Neural cell (in vitro differentiated cells): ENCODE data around the gene FLACC1. TPM values are rescaled to one million over a fixed set of nuclear protein-coding genes. Genes with fewer than 3 reads are reported as not detected.

Experiments used
- H2AFZ ChIP-seq: fragments of 200-600, 300-800 bp; sonication (generic), shearing (Covaris generic); 2 replicates; pipeline ENCODE4 v1.6.0; 2014; ENCODE audit warnings: low read depth, mild to moderate bottlenecking, antibody characterized with exemption, low read length, moderate library complexity
- H3F3A ChIP-seq: fragments of 200-600 bp; shearing (Covaris generic); 2 replicates; pipeline ENCODE4 v1.6.1; 2016; ENCODE audit warnings: mild to moderate bottlenecking, moderate library complexity, mixed read lengths, antibody characterized with exemption, low read length; ENCODE audit not compliant: insufficient read depth, poor library complexity, severe bottlenecking
- H3K27ac ChIP-seq: fragments of 200-600, 300-800 bp; sonication (generic), shearing (Covaris generic); 2 replicates; pipeline ENCODE4 v1.5.1; 2014; ENCODE audit warnings: mild to moderate bottlenecking, low read length, moderate library complexity
- H3K27me3 ChIP-seq: fragments of 300-800, 200-600 bp; sonication (generic), shearing (Covaris generic); 2 replicates; pipeline ENCODE4 v1.6.0; 2014; ENCODE audit warnings: mild to moderate bottlenecking, low read depth, low read length, moderate library complexity; ENCODE audit not compliant: insufficient read depth
- H3K36me3 ChIP-seq: fragments of 300-800, 200-600 bp; sonication (generic), shearing (Covaris generic); 2 replicates; pipeline ENCODE4 v1.5.1; 2014; ENCODE audit warnings: mild to moderate bottlenecking, antibody characterized with exemption, low read length, moderate library complexity; ENCODE audit not compliant: insufficient read depth
- H3K4me2 ChIP-seq: fragments of 300-800, 200-600 bp; sonication (generic), shearing (Covaris generic); 2 replicates; pipeline ENCODE4 v1.6.0; 2014; ENCODE audit warnings: mild to moderate bottlenecking, low read length
- H3K4me3 ChIP-seq: fragments of 300-800, 200-600 bp; sonication (generic), shearing (Covaris generic); 2 replicates; pipeline ENCODE4 v1.5.1; 2014; ENCODE audit warnings: mild to moderate bottlenecking, low read length, moderate library complexity
- H3K79me2 ChIP-seq: fragments of 200-600 bp; shearing (Covaris generic); replicated peaks from 2 replicates; pipeline ENCODE4 v1.6.0; 2014; ENCODE audit warnings: mild to moderate bottlenecking, low read length, moderate library complexity; ENCODE audit not compliant: insufficient read depth
- H3K9ac ChIP-seq: fragments of 300-800, 200-600 bp; sonication (generic), shearing (Covaris generic); 2 replicates; pipeline ENCODE4 v1.6.1; 2016; ENCODE audit warnings: mild to moderate bottlenecking, low read length, mixed read lengths
- H3K9me2 ChIP-seq: fragments of 200-600 bp; shearing (Covaris generic); 2 replicates; pipeline ENCODE4 v1.6.1; 2016; ENCODE audit warnings: mild to moderate bottlenecking, low read length, mixed read lengths; ENCODE audit not compliant: insufficient read depth
- H3K9me3 ChIP-seq: fragments of 200-600, 300-800 bp; sonication (generic), shearing (Covaris generic); 2 replicates; pipeline ENCODE4 v1.6.1; 2016; ENCODE audit warnings: mild to moderate bottlenecking, mixed run types, low read length, moderate library complexity, mixed read lengths
- H4K20me1 ChIP-seq: fragments of 200-600 bp; shearing (Covaris generic); 2 replicates; pipeline ENCODE4 v1.6.1; 2016; ENCODE audit warnings: mild to moderate bottlenecking, mixed run types; ENCODE audit not compliant: insufficient read depth
- EP300 ChIP-seq: fragments of 450-650 bp; conservative IDR thresholded peaks from 2 replicates; pipeline ENCODE4 v1.6.1; 2014; ENCODE audit warnings: antibody characterized with exemption, mild to moderate bottlenecking, moderate library complexity; ENCODE audit not compliant: poor library complexity, severe bottlenecking
- EZH2 ChIP-seq: fragments of 200-600, 300-800 bp; shearing (Covaris generic), sonication (generic); IDR thresholded peaks from 2 replicates; pipeline ENCODE4 v1.6.1; 2014; ENCODE audit warnings: antibody characterized with exemption, low read length, borderline replicate concordance, mild to moderate bottlenecking; ENCODE audit not compliant: insufficient read depth, poor library complexity, severe bottlenecking
- MXI1 ChIP-seq: fragments of 450-650 bp; conservative IDR thresholded peaks from 2 replicates; pipeline ENCODE4 v1.6.1; 2014; ENCODE audit warnings: antibody characterized with exemption, mild to moderate bottlenecking; ENCODE audit not compliant: poor library complexity, severe bottlenecking
- POLR2AphosphoS5 ChIP-seq: IDR thresholded peaks from 2 replicates; pipeline ENCODE4 v1.6.1; 2012
- RAD21 ChIP-seq: fragments of 450-650 bp; conservative IDR thresholded peaks from 2 replicates; pipeline ENCODE4 v1.6.1; 2014; ENCODE audit warnings: antibody characterized with exemption, mild to moderate bottlenecking, moderate library complexity
- SMC3 ChIP-seq: fragments of 450-650 bp; conservative IDR thresholded peaks from 2 replicates; pipeline ENCODE4 v1.6.1; 2014; ENCODE audit warnings: antibody characterized with exemption, mild to moderate bottlenecking, moderate library complexity; ENCODE audit not compliant: poor library complexity
- TAF1 ChIP-seq: IDR thresholded peaks from 2 replicates; pipeline ENCODE4 v1.6.1; 2012; ENCODE audit warnings: low read depth
- polyA plus RNA-seq: library from polyadenylated mRNA; depleted of rRNA; stranded (reverse); fragments of >200 nt; gene quantifications from 2 replicates; pipeline ENCODE4 v1.2.3, GENCODE V29; 2014
- TF ChIP-seq, protein P1 (sequence below): fragments of 450-650 bp; IDR thresholded peaks from 2 replicates; pipeline ENCODE4 v1.5.1; 2014; ENCODE audit warnings: antibody characterized with exemption, mild to moderate bottlenecking, moderate library complexity; ENCODE audit not compliant: poor library complexity, severe bottlenecking
- TF ChIP-seq, protein P2 (sequence below): IDR thresholded peaks from 2 replicates; pipeline ENCODE4 v1.6.1; 2012; ENCODE audit warnings: borderline replicate concordance

FLACC1 gene
- polyA plus RNA-seq, 1 donor from 2014 or later, result 1.8 TPM

DNA sequence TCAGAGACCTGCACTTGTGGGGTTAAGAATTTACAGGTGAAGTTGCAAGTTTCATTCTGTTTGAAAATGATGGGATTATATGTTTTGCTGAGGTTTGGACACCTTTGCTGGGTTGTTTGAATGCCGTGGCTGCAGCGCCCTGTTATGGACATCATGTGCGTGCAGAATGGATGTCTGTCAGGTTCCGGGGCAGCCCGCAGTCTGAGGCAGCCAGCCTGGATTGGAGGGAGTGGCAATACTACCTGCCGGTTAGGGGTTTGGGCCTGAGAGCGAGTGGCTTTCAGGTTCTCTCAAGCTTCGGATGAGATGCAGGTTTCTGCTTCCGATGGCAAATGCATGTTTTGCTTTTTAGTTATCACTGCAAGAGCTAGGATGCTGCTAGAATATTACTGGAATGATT lies 95.7 kb downstream of the FLACC1 start:
- H3K27ac ChIP-seq, result no peak overlapping the region
- H3K9me2 ChIP-seq, result no peaks in the 10 kb centered on the region
- no peaks in the 10 kb centered on the region for H3F3A ChIP-seq
- no peak overlapping the region for H3K4me3 ChIP-seq
- H3K4me2 ChIP-seq, result no peak overlapping the region
- no peak overlapping the region for H3K9ac ChIP-seq
- no peak for TF ChIP-seq EZH2
- H3K27me3 ChIP-seq, result no peaks in the 10 kb centered on the region
- H4K20me1 ChIP-seq, result no peaks in the 10 kb centered on the region
- no peaks in the 10 kb centered on the region for H3K9me3 ChIP-seq
- no peaks in the 10 kb centered on the region for H3K79me2 ChIP-seq
- no peak overlapping the region for H2AFZ ChIP-seq
- H3K36me3 ChIP-seq, result no peaks in the 10 kb centered on the region

DNA sequence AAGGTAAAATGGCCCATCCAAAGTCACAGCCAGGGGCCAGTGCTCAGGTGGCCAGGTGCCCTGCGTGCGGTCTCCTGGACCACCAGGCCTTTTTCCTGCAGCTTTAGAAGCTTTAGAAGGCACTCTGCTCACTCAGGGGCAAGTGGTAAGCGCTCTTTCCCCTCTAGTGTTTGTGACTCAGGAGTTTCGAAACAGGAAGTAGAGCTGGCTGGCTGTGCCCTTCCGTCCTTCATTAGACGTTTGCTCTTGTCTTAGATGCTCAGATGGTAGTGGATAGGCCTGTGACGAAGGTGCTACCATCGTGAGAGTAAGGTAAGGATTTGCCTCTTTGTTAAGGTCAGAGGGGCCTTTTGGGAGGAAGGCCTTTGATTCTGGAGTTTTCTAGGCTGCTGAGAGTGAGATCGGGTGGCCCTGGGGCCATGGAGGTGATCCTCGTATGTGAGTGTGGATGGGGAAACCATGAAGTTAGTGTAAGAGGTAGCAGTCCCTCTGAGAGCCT lies 96.8 kb downstream of the FLACC1 start, which contains the start of gene CASP8:
Gene CASP8, plus strand, starts transcription at position 235 of the 499 bp plus-strand sequence. CDS start 5,951 bp downstream, outside the sequence.
- H4K20me1 ChIP-seq, result no peaks in the 10 kb centered on the region
- H3K9ac ChIP-seq, result no peak within 1 kb of the TSS
- H3K4me2 ChIP-seq, result no peak within 1 kb of the TSS
- H2AFZ ChIP-seq, result no peak within 1 kb of the TSS
- H3K27me3 ChIP-seq, result no peaks in the 10 kb centered on the region
- no peaks in the 10 kb centered on the region for H3K9me3 ChIP-seq
- no peak within 1 kb of the TSS for H3K27ac ChIP-seq
- no peaks in the 10 kb centered on the region for H3F3A ChIP-seq
- H3K4me3 ChIP-seq, result no peak within 1 kb of the TSS
- TF ChIP-seq, protein P1, sequence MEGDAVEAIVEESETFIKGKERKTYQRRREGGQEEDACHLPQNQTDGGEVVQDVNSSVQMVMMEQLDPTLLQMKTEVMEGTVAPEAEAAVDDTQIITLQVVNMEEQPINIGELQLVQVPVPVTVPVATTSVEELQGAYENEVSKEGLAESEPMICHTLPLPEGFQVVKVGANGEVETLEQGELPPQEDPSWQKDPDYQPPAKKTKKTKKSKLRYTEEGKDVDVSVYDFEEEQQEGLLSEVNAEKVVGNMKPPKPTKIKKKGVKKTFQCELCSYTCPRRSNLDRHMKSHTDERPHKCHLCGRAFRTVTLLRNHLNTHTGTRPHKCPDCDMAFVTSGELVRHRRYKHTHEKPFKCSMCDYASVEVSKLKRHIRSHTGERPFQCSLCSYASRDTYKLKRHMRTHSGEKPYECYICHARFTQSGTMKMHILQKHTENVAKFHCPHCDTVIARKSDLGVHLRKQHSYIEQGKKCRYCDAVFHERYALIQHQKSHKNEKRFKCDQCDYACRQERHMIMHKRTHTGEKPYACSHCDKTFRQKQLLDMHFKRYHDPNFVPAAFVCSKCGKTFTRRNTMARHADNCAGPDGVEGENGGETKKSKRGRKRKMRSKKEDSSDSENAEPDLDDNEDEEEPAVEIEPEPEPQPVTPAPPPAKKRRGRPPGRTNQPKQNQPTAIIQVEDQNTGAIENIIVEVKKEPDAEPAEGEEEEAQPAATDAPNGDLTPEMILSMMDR, result no peak
- no peak for TF ChIP-seq MXI1
- no peak for TF ChIP-seq EP300
- TF ChIP-seq TAF1, result no peak
- no peak for TF ChIP-seq POLR2AphosphoS5
- no peak for TF ChIP-seq SMC3
- no peak for TF ChIP-seq RAD21
- no peak for TF ChIP-seq EZH2
- H3K79me2 ChIP-seq, result no peaks in the 10 kb centered on the region
- H3K36me3 ChIP-seq, result no peaks in the 10 kb centered on the region
- no peaks in the 10 kb centered on the region for H3K9me2 ChIP-seq

DNA sequence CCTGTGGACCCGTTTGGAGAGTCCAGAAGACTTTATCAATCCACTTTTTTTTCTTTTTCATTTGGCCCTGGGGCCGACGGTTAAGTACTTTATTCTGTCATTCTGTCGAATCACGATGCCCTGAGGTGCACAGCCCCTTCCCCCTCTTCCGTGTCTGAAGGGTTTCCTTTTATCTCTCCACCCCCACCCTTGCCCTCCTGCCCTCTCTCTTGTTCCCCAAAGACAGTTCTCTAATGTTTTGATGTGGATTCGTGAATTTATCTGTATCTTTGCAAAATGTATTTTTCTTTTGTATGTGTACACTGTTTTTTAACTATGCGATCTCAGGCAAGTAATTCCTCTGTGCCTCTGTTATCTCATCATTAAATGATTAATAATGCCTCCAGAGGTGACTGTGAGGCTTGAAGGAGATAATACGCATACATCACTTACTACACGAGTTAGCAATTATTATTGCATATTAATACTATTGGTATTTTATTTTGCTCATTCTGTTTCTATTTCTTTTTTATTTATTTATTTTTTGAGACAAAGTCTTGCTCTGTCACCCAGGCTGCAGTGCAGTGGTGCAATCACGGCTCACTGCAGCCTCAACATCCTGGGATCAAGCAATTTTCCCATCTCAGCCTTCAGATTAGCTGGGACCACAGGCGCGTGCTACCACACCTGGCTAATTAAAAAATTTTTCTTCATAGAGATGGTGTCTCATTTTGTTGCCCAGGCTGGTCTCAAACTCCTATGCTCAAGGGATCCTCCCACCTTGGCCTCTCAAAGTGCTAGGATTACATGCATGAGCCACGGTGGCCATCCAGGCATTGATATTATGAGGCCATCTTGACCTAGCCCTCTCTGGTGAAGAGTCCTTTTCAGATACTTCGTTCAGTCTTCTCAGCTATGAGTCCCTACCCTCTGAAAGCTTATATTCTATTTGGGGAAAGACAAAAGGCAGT lies 98.2 kb downstream of the FLACC1 start:
- Histone ChIP-seq H4K20me1 (no peaks in the 10 kb centered on the region), H3K9ac (no peak overlapping the region), H3K79me2 (no peaks in the 10 kb centered on the region), H3F3A (no peaks in the 10 kb centered on the region), H2AFZ (no peak overlapping the region), H3K27ac (no peak overlapping the region), H3K9me3 (no peaks in the 10 kb centered on the region), H3K4me2 (no peak overlapping the region), H3K36me3 (no peaks in the 10 kb centered on the region), H3K27me3 (no peaks in the 10 kb centered on the region), H3K9me2 (no peaks in the 10 kb centered on the region), H3K4me3 (no peak overlapping the region)
- TF ChIP-seq POLR2AphosphoS5, result no peak
- TF ChIP-seq EP300, result no peak
- TF ChIP-seq SMC3, result no peak
- TF ChIP-seq EZH2, result no peak
- no peak for TF ChIP-seq TAF1
- no peak for TF ChIP-seq RAD21
- TF ChIP-seq, protein P1, result no peak
- TF ChIP-seq, protein P2, sequence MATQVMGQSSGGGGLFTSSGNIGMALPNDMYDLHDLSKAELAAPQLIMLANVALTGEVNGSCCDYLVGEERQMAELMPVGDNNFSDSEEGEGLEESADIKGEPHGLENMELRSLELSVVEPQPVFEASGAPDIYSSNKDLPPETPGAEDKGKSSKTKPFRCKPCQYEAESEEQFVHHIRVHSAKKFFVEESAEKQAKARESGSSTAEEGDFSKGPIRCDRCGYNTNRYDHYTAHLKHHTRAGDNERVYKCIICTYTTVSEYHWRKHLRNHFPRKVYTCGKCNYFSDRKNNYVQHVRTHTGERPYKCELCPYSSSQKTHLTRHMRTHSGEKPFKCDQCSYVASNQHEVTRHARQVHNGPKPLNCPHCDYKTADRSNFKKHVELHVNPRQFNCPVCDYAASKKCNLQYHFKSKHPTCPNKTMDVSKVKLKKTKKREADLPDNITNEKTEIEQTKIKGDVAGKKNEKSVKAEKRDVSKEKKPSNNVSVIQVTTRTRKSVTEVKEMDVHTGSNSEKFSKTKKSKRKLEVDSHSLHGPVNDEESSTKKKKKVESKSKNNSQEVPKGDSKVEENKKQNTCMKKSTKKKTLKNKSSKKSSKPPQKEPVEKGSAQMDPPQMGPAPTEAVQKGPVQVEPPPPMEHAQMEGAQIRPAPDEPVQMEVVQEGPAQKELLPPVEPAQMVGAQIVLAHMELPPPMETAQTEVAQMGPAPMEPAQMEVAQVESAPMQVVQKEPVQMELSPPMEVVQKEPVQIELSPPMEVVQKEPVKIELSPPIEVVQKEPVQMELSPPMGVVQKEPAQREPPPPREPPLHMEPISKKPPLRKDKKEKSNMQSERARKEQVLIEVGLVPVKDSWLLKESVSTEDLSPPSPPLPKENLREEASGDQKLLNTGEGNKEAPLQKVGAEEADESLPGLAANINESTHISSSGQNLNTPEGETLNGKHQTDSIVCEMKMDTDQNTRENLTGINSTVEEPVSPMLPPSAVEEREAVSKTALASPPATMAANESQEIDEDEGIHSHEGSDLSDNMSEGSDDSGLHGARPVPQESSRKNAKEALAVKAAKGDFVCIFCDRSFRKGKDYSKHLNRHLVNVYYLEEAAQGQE, result no peak
- TF ChIP-seq MXI1, result no peak
